Measurements from ENCODE around the gene EMC7. TPM values are rescaled to one million over a fixed set of nuclear protein-coding genes. Genes with fewer than 3 reads are reported as not detected.

Gene EMC7
- total RNA-seq, 1 donor from 2014 or later: 65.5 TPM

DNA sequence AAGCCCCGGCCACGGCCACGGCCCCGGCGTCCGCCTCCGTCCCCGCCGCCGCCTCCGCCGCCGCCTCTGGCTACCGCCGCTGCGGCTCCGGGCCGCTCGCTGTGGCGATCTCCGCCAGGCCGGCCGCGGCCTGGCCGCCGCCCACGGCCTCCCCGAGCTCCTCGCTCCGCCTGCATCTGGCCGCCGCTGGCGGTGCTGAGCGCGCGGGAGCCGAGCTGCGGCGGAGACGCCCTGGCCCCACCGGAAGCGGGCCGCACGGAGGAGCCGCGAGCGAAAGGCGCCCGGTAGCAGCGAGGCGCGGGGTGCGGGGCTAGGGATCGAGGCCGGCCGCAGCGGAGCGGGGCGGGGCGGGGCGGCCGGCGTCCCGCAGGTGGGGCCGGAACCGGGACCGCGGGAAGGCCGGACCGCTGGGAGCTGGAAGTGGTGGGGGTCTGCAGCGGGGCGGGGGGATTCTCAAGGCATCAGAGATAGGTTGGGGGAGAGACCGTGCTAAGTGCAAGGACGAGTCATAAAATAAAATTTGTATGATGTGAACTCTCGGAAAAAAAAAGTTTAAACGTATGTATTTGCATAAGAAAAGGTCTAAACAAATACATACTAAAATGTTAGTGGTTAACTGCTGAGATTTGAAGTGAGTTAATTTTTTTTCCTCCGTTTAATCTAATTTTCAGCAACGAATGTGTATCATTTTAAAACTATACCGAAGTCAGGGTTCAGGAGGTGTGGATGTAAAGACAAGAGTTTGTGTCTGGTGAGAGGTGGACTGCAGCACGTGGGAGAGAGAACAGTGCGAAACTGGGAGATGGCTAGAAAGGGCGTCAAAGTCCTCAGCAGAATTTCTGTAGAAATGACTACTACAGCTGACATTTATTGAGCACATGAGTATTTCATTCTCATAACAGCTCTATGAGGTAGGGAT lies 62.5 kb downstream of the EMC7 start, which contains the start of gene AVEN:
Gene AVEN (minus strand): TSS at position 334 of the 919 bp plus-strand sequence. CDS start 158 bp downstream, at position 176.
- DNase-seq (ENCODE audit: low spot score): peak; percentile 36

GRCh38 chr15:34038023-34038870 lies 63.4 kb downstream of the EMC7 start:
- DNase-seq (ENCODE audit: low spot score): peak; percentile 72

Other genes starting within 250 kb of the EMC7 start
- not detected for gene CHRM5, start 133.4 kb downstream of the EMC7 start, total RNA-seq
- gene AVEN, start 62.7 kb downstream of the EMC7 start, total RNA-seq: 13.9 TPM
- 1.2 TPM for gene PGBD4, start 221 bp upstream of the EMC7 start, total RNA-seq
- gene KATNBL1, start 108.2 kb upstream of the EMC7 start, total RNA-seq: 30.4 TPM
- 96.5 TPM for gene EMC4, start 123.2 kb upstream of the EMC7 start, total RNA-seq
- gene SLC12A6, start 235.9 kb upstream of the EMC7 start, total RNA-seq: 18.3 TPM
- 116 TPM for gene NOP10, start 241.3 kb upstream of the EMC7 start, total RNA-seq
- gene NUTM1, start 241.5 kb upstream of the EMC7 start, total RNA-seq: not detected